ENCODE results near the gene TJP1. TPM values are rescaled to one million over a fixed set of nuclear protein-coding genes. Genes with fewer than 3 reads are reported as not detected.
A peak's percentile ranks its signal among the peaks of the same experiment; 100 is the strongest.
"Not testable (repeated sequence)": the region's sequence is repeated elsewhere in the genome, so short reads cannot be mapped to it uniquely, and the experiment has no call there.

The TJP1 gene
- total and polyA plus RNA-seq, 5 donors = 36.6 to 131 (median 120) TPM

DNA sequence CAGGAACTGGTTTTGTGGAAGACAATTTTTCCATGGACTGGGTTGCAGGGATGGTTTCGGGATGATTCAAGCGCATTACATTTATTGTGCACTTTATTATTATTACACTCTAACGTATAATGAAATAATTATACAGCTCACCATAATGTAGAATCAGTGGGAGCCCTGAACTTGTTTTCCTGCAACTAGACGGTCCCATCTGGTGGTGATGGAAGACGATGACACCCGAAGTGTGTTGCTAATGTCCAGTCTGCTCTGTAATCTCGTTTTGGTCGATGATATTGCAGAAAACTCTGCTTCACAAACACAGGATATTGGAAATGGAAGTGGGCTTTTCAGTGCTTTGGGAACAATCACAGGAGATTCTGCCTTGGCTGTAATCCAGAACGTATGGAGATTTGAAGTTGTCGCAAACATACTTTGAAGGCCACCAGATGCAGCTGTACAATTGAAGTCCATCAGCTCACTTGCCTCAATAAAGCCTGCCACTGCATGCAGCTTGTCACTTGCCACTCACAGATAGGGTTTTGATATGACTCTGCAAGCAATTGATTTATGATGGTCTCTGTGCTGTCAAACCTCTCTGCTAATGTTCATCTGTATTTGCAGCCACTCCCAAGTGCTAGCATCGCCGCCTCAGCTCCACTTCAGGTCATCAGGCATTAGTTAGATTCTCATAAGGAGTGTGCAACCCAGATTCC lies 141.7 kb downstream of the TJP1 start:
- Histone ChIP-seq H3K4me1 (ENCODE audit: control insufficient read depth, insufficient read depth, low read length) (peaks cover 3% of the 10 kb centered on the region), H3K9me3 (ENCODE audit: control insufficient read depth, low read length) (no peaks in the 10 kb centered on the region), H3K27me3 (ENCODE audit: control insufficient read depth, insufficient read depth) (no peaks in the 10 kb centered on the region), H3K4me3 (ENCODE audit: low read length) (no peak overlapping the region), H3K27ac (ENCODE audit: low read length) (no peak overlapping the region)
- DNase-seq (no peak), ATAC-seq (no peak)
- intact Hi-C loops (cut with DNase I) = no loop called here
- 52% methylated on average over 12 of the region's 12 CpGs for WGBS

DNA sequence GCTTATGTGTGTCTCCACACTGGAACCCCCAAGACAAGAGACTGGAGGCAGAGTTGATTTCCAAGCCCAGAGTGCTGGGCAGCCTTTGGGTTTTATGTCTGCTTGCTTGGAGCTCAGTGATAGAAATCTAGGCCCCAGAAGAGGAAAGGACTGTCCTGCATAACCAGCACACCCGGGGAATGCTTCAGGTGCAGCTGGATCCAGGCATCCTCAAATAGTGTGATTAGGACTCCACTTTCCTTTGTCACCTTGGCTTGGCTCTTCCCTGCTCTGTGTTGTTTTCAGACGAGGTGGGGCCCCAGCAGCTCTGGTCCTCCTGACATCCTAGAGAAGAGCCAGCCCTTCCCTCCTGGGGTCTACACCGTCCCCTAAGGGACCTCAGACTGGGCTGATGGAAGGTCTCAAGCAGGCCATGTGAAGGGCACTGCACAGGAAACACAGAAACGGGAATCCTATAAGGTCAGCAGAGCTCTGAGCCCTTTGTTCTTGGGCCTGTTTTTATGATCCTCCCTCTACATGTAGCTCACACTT lies 143.7 kb downstream of the TJP1 start:
- Histone ChIP-seq H3K4me3 (ENCODE audit: low read length) (no peak overlapping the region), H3K27ac (ENCODE audit: low read length) (no peak overlapping the region), H3K4me1 (ENCODE audit: control insufficient read depth, insufficient read depth, low read length) (peaks cover 3% of the 10 kb centered on the region), H3K9me3 (ENCODE audit: control insufficient read depth, low read length) (no peaks in the 10 kb centered on the region), H3K27me3 (ENCODE audit: control insufficient read depth, insufficient read depth) (no peaks in the 10 kb centered on the region)
- 76% methylated on average over 4 of the region's 4 CpGs for WGBS
- no peak for ATAC-seq
- intact Hi-C loops (cut with DNase I) = no loop called here
- DNase-seq = no peak

DNA sequence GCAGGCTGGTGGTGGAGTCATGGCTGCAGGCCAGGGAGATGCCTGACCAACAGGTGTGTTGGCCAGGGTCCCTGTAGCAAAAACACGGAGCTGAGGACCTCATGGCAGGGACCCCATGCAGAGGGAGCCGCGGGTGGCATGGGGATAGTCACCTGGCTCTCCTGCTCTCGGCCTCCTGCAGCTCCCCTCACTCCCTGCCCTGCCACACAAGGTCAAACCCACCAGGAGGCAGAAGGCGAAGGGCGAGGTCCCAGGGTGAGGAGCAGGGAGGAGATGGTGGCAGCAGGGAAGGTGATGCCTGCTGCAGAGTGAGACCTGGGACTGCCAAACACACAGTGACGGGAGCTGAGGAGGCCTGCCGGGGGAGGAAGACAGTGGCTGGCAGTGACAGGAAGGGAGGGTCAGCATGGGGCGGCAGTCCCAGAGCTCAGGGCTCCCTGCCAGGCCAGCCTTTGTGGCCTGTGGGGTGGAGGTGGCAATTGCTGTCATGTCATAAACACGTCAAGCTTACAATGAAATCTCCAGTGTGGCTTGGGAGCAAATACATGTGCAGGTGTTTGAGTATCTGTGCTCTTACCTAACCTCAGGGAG lies 144.3 kb downstream of the TJP1 start:
- peaks cover 3% of the 10 kb centered on the region for H3K4me1 ChIP-seq (ENCODE audit: control insufficient read depth, insufficient read depth, low read length)
- peak in 1 of 2 donors; percentile 20 for ATAC-seq
- 71% methylated on average over 10 of the region's 10 CpGs for WGBS
- no peak for DNase-seq
- intact Hi-C loops (cut with DNase I) = no loop called here
- no peak overlapping the region for H3K27ac ChIP-seq (ENCODE audit: low read length)
- H3K4me3 ChIP-seq (ENCODE audit: low read length) = no peak overlapping the region
- H3K27me3 ChIP-seq (ENCODE audit: control insufficient read depth, insufficient read depth) = no peaks in the 10 kb centered on the region
- no peaks in the 10 kb centered on the region for H3K9me3 ChIP-seq (ENCODE audit: control insufficient read depth, low read length)

DNA sequence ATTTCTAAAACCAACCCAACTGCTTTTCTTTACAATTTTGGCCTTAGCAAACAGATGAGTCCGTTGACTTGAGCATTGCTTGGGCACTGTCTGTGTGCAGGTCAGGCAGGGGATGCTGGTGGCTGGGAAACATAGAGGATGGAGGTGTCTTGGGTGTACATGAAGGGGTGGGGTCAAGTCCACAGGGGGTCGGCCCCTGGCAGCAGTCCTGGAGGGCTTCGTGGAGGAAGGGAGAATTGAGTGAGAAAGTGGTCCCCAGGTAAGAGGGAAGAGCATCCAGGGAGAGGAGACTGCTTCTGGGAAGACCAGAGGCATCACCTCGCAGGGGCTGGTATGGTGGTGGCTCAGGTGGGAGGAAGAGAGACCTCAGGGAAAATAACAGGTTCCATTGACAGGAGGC lies 144.8 kb downstream of the TJP1 start:
- Histone ChIP-seq H3K9me3 (ENCODE audit: control insufficient read depth, low read length) (no peaks in the 10 kb centered on the region), H3K27ac (ENCODE audit: low read length) (no peak overlapping the region), H3K4me1 (ENCODE audit: control insufficient read depth, insufficient read depth, low read length) (peaks cover 3% of the 10 kb centered on the region), H3K4me3 (ENCODE audit: low read length) (no peak overlapping the region), H3K27me3 (ENCODE audit: control insufficient read depth, insufficient read depth) (no peaks in the 10 kb centered on the region)
- WGBS = 82% methylated on average over 4 of the region's 4 CpGs
- ATAC-seq = no peak
- DNase-seq = no peak
- intact Hi-C loops (cut with DNase I) = no loop called here

DNA sequence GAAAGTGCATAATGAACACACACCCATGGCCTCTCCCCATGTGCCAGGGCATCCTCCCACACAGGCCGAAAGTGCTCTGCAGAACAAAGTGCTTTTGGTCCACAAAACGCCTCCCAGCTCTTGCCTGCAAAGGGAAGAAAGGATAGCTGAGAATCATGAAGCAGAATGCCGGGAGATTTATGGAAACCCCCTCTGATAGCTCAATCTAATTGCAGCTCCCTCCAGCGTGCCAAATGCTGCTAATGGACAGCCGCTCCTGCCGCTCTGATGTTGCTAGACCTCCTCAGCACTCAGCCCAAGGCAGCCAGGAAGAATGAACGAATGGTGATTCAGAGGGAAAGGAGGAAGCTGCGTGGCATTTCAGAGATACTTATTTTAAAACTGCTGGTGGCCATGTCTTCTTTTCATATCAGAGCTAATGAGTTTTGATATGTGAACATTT lies 145.3 kb downstream of the TJP1 start:
- no peak overlapping the region for H3K27ac ChIP-seq (ENCODE audit: low read length)
- no peaks in the 10 kb centered on the region for H3K9me3 ChIP-seq (ENCODE audit: control insufficient read depth, low read length)
- intact Hi-C loops (cut with DNase I) = no loop called here
- ATAC-seq = no peak
- H3K4me1 ChIP-seq (ENCODE audit: control insufficient read depth, insufficient read depth, low read length) = peaks cover 3% of the 10 kb centered on the region
- 41% methylated on average over 8 of the region's 8 CpGs for WGBS
- no peak overlapping the region for H3K4me3 ChIP-seq (ENCODE audit: low read length)
- DNase-seq = no peak
- H3K27me3 ChIP-seq (ENCODE audit: control insufficient read depth, insufficient read depth) = no peaks in the 10 kb centered on the region

DNA sequence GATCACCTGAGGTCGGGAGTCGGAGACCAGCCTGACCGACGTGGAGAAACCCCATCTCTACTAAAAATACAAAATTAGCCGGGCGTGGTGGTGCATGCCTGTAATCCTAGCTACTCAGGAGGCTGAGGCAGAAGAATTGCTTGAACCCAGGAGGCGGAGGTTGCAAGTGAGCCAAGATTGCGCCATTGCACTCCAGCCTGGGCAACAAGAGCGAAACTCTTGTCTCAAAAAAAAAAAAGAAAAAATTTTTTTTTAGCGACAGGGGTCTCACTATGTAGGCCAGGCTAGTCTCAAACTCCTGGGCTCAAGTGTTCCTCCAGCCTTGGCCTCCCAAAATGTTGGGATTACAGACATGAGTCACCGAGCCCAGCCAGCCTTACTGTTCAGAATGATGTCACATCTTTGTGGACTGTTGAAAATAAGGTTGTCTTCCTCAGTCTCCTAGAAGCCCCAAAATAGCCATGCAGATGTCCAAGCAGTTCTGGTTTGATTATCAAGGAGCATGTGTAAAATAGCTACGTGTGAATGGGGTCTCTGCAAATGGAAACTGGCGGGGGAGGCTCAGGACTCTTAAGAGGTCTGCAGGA lies 145.8 kb downstream of the TJP1 start:
- H3K27ac ChIP-seq (ENCODE audit: low read length); ATAC-seq; H3K4me1 ChIP-seq (ENCODE audit: control insufficient read depth, insufficient read depth, low read length); H3K4me3 ChIP-seq (ENCODE audit: low read length); intact Hi-C loops (cut with DNase I); DNase-seq; H3K27me3 ChIP-seq (ENCODE audit: control insufficient read depth, insufficient read depth); H3K9me3 ChIP-seq (ENCODE audit: control insufficient read depth, low read length): not testable (repeated sequence)
- WGBS = 81% methylated on average over 13 of the region's 13 CpGs

DNA sequence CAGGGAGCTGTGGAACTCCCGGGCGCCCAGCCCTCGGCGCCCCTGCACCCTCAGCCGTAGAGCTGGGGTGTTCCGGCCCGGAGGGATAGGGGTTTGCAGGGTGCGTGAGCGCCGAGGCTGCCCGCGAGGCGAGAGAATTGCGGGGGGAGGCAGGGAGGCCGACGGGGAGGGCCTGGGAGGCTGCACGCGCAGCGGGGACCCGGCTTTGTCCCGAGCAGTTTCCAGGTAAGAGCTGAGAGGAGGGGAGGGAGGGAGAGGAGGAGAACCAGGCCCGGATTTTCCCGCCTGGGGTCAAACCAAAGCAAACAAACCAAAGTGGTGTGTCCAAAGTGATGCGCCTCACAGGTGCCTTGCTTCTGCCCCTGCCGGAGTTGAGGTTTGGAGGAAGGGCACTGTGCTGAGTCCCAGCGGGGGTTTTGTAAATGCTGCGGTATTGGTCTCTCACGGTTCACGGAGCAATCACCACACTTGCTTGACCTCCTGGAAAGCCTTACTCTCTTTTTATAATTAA lies 146.4 kb downstream of the TJP1 start:
- DNase-seq (no peak), ATAC-seq (no peak)
- intact Hi-C loops (cut with DNase I) = no loop called here
- Histone ChIP-seq H3K4me1 (ENCODE audit: control insufficient read depth, insufficient read depth, low read length) (peaks cover 3% of the 10 kb centered on the region), H3K27me3 (ENCODE audit: control insufficient read depth, insufficient read depth) (no peaks in the 10 kb centered on the region), H3K9me3 (ENCODE audit: control insufficient read depth, low read length) (no peaks in the 10 kb centered on the region), H3K4me3 (ENCODE audit: low read length) (no peak overlapping the region), H3K27ac (ENCODE audit: low read length) (no peak overlapping the region)
- 65% methylated on average over 29 of the region's 29 CpGs for WGBS

DNA sequence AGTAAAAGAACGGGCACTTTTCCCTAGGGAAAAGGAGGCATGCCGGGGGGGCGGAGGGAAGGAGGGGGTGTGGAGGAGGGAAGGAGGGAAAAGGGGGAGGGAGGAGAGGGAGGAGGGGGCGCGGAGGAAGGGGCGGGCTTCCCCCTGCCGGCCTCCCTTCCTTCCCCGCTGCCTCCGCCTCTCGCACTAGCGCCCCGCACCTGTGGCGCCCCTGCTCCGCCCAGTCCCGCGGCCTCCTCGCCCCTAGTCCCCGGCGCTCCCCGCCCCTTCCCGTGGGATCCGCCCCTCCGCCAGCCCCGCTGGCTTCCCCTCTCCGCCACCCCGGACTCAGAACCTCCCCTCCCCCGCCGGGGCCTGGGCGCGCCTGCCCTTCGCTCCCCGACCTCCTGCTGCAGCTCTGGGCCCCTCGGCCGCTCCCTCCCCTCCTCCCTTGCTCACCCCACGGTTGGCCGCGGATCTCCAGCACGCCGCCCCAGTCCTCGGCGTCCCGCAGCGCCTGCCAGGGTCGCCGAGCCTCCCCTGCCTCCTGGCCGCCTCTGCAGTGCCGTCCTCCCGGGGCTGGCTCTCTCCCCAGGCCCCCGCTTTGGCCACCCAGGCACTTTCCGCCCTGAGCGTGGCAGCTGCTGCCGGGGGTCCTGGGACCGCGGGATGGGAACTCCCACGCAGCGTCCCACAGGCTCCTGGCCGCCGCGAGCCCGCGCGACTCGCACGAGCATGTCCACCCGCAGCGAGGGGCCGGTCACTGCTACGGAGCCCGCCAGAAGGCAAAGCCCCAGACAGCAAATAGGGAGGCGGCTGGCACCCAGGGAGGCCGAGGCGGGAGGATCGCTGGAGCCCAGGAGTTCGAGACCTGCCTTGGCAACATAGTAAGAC lies 147.4 kb downstream of the TJP1 start:
- DNase-seq (peak; percentile 40 to 79 (median 74)), ATAC-seq (peak; percentile 76 to 82)
- Histone ChIP-seq H3K27ac (ENCODE audit: low read length) (no peak overlapping the region), H3K9me3 (ENCODE audit: control insufficient read depth, low read length) (no peaks in the 10 kb centered on the region), H3K27me3 (ENCODE audit: control insufficient read depth, insufficient read depth) (no peaks in the 10 kb centered on the region), H3K4me3 (ENCODE audit: low read length) (peak overlapping the region; percentile 58), H3K4me1 (ENCODE audit: control insufficient read depth, insufficient read depth, low read length) (peaks cover 3% of the 10 kb centered on the region)
- intact Hi-C loops (cut with DNase I) = no loop called here
- WGBS = 3% methylated on average over 73 of the region's 74 CpGs

DNA sequence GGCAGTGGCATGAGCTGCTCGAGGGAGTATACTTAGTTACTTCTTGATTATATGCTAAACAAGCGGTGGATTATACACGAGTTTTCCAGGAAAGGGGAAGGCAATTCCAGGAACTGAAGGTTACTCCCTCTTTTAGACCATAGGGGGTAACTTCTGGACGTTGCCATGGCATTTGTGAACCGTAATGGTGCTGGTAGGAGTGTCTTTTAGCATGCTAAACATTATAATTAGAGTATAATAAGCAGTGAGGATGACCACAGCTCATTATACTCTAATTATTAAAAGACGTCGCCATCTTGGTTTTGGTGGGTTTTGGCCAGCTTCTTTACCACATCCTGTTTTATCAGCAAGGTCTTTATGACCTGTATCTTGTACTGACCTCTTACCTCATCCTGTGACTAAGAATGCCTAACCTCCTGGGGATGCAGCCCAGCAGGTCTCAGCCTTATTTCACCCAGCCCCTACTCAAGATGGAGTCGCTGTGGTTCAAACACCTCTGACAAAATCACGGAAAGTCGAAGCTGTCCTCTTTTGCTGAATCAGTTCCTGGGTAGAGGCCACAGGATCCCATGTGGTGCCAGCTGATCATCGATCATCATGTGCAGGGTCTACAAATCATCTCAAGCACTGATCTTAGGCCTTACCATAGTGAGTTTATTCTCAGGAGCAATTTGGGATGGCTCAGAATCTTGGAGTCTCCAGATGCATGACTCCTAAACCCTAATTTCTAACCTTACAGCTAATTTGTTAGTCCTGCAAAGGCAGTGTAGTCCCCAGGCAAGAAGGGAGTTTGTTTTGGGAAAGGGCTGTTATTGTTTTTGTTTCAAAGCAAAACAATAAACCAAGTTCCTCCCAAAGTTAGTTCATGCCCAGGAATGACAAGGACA lies 149.1 kb downstream of the TJP1 start:
- intact Hi-C loops (cut with DNase I) = no loop called here
- peaks cover 3% of the 10 kb centered on the region for H3K4me1 ChIP-seq (ENCODE audit: control insufficient read depth, insufficient read depth, low read length)
- no peak for DNase-seq
- H3K27ac ChIP-seq (ENCODE audit: low read length) = no peak overlapping the region
- 84% methylated on average over 11 of the region's 11 CpGs for WGBS
- no peaks in the 10 kb centered on the region for H3K27me3 ChIP-seq (ENCODE audit: control insufficient read depth, insufficient read depth)
- H3K4me3 ChIP-seq (ENCODE audit: low read length) = no peak overlapping the region
- no peaks in the 10 kb centered on the region for H3K9me3 ChIP-seq (ENCODE audit: control insufficient read depth, low read length)
- no peak for ATAC-seq

DNA sequence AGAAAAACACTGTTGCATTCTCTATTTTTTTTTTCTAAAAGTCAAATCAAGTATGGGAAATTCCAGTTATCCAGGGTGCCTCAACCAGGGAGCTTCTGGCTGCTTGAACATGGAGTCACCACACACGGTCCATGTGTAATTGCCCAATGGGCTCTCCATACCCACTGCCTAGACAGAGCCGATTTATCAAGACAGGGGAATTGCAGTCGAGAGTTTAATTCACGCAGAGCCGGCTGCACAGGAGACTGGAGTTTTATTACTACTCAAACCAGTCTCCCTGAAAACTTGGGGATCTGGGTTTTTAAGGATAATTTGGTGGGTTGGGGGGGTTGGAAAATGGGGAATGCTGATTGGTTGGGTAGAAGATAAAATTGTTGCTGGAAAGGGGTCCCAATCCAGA lies 149.8 kb downstream of the TJP1 start:
- DNase-seq (no peak), ATAC-seq (no peak)
- H3K27ac ChIP-seq (ENCODE audit: low read length) = no peak overlapping the region
- no peaks in the 10 kb centered on the region for H3K27me3 ChIP-seq (ENCODE audit: control insufficient read depth, insufficient read depth)
- intact Hi-C loops (cut with DNase I) = no loop called here
- 96% methylated on average over 5 of the region's 5 CpGs for WGBS
- H3K9me3 ChIP-seq (ENCODE audit: control insufficient read depth, low read length) = no peaks in the 10 kb centered on the region
- no peaks in the 10 kb centered on the region for H3K4me1 ChIP-seq (ENCODE audit: control insufficient read depth, insufficient read depth, low read length)
- no peak overlapping the region for H3K4me3 ChIP-seq (ENCODE audit: low read length)

Data from right cardiac atrium (tissue), 5 donors.